Left ventricle myocardium inferior (tissue), 1 donor: Measurements from ENCODE around the gene SDK1. TPM values are rescaled to one million over a fixed set of nuclear protein-coding genes. Genes with fewer than 3 reads are reported as not detected.

Source experiments
- DNase-seq: peaks from one replicate; pipeline ENCODE4 v3.0.0-alpha.2; 2020
- H3K27ac ChIP-seq: fragments of 200-600 bp; replicated peaks from 2 replicates; pipeline ENCODE4 v1.8.0; 2021
- H3K27me3 ChIP-seq: fragments of 200-600 bp; 2 replicates; pipeline ENCODE4 v1.8.0; 2021; ENCODE audit warnings: low read depth
- H3K36me3 ChIP-seq: fragments of 200-600 bp; 2 replicates; pipeline ENCODE4 v1.8.0; 2021
- H3K4me1 ChIP-seq: fragments of 200-600 bp; 2 replicates; pipeline ENCODE4 v1.8.0; 2021
- H3K4me3 ChIP-seq: fragments of 200-600 bp; 2 replicates; pipeline ENCODE4 v1.8.0; 2021; ENCODE audit warnings: mild to moderate bottlenecking, moderate library complexity
- H3K9me3 ChIP-seq: fragments of 200-600 bp; replicated peaks from 2 replicates; pipeline ENCODE4 v1.8.0; 2021
- intact Hi-C: fragments of 100-400 bp; cut with micrococcal nuclease; formaldehyde crosslinking; loops from one replicate; pipeline ENCODE4 v1.11.0; 2022
- total RNA-seq: library from RNA; stranded (reverse); fragmentation: NEBNext Ultra II Directional; extraction: Animal tissue kit (Norgen Biotek cat#: 25700); gene quantifications from one replicate; pipeline ENCODE4 v1.2.1, GENCODE V29; 2021
- TF ChIP-seq, protein P1 (sequence below): fragments of 200-600 bp; IDR thresholded peaks from 2 replicates; pipeline ENCODE4 v1.8.0; 2021; ENCODE audit warnings: antibody characterized with exemption, mild to moderate bottlenecking, borderline replicate concordance
- donor health status: DM: no; HTN: yes; CAD: no; lungs with severe emphysema.

The SDK1 gene
- total RNA-seq, 1 donor from 2014 or later, result 1.3 TPM

GRCh38 chr7:3594901-3595300 lies 293.8 kb downstream of the SDK1 start:
- H3K9me3 ChIP-seq, result no peaks in the 10 kb centered on the region
- H3K27me3 ChIP-seq, result no peaks in the 10 kb centered on the region
- intact Hi-C loops, result no loop called here
- no peak for DNase-seq
- TF ChIP-seq, protein P1, sequence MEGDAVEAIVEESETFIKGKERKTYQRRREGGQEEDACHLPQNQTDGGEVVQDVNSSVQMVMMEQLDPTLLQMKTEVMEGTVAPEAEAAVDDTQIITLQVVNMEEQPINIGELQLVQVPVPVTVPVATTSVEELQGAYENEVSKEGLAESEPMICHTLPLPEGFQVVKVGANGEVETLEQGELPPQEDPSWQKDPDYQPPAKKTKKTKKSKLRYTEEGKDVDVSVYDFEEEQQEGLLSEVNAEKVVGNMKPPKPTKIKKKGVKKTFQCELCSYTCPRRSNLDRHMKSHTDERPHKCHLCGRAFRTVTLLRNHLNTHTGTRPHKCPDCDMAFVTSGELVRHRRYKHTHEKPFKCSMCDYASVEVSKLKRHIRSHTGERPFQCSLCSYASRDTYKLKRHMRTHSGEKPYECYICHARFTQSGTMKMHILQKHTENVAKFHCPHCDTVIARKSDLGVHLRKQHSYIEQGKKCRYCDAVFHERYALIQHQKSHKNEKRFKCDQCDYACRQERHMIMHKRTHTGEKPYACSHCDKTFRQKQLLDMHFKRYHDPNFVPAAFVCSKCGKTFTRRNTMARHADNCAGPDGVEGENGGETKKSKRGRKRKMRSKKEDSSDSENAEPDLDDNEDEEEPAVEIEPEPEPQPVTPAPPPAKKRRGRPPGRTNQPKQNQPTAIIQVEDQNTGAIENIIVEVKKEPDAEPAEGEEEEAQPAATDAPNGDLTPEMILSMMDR, result no peak
- no peak overlapping the region for H3K4me3 ChIP-seq
- no peaks in the 10 kb centered on the region for H3K36me3 ChIP-seq
- no peaks in the 10 kb centered on the region for H3K4me1 ChIP-seq
- no peak overlapping the region for H3K27ac ChIP-seq

DNA sequence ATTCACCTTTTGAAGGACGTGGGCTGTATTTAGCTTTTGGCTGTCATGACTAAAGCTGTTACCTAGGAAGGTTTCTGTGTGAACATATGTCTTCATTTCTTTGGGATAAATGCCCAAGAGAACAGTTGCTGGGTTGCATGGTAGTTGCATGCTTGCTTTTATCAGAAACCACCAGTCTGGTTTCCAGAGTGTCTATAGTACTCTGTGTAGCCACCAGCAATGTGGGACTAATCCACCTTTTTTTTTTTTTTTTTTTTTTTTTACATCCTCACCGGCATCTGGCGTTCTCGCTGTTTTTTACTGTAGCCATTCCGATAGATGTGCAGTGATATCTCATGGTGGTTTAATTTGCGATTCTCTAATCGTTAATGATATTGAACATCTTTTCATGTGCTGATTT lies 297.8 kb downstream of the SDK1 start:
- no peak for DNase-seq
- intact Hi-C loops, result no loop called here
- H3K4me1 ChIP-seq, result no peaks in the 10 kb centered on the region
- TF ChIP-seq, protein P1, result no peak
- no peak overlapping the region for H3K4me3 ChIP-seq
- H3K9me3 ChIP-seq, result peaks cover 12% of the 10 kb centered on the region
- H3K36me3 ChIP-seq, result no peaks in the 10 kb centered on the region
- no peaks in the 10 kb centered on the region for H3K27me3 ChIP-seq
- no peak overlapping the region for H3K27ac ChIP-seq

DNA sequence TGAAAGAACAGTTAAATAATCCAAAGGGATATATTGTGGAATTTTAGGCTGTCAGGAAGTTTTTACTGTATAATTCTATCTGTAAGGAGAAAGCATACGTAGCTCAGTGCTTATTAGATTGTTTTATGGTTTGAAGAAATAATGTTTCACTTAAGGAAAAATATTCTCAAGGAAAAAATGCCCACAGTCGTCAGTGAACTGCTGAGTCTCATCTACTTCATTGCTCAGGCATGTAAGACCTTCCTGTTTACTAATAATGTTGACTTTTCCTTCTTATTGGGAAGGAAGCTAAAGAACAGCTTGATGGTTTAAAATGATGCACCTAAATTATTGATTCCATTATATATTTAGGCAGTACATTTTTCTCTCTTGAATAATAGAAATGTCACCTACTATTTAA lies 304.2 kb downstream of the SDK1 start:
- no peak for DNase-seq

DNA sequence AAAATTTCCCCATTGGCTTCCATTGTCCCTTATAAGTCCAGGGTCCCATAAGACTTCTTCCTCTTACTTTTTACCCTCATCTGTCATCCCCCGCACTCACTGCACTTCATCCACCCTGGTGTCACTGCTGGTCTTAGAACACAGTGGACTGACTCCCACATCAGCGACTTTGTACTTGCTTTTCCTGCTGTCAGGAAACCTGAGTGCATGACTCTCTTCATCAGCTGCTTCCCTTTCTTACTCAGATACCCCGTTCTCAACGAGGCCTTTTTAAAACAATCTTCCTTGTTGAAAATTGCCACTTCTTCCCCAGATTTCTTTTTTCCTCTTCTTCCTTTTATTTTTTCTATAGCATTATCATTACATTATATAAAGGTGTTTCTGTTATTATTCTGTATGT lies 305.4 kb downstream of the SDK1 start:
- no peak overlapping the region for H3K27ac ChIP-seq
- no peaks in the 10 kb centered on the region for H3K27me3 ChIP-seq
- H3K4me3 ChIP-seq, result no peak overlapping the region
- H3K36me3 ChIP-seq, result no peaks in the 10 kb centered on the region
- intact Hi-C loops, result no loop called here
- H3K9me3 ChIP-seq, result peaks cover 22% of the 10 kb centered on the region
- no peak for DNase-seq
- TF ChIP-seq, protein P1, result no peak
- no peaks in the 10 kb centered on the region for H3K4me1 ChIP-seq

More for the DNA sequence above, 304.2 kb downstream of the SDK1 start:
- Histone ChIP-seq H3K36me3 (no peaks in the 10 kb centered on the region), H3K27me3 (no peaks in the 10 kb centered on the region), H3K9me3 (peaks cover 22% of the 10 kb centered on the region), H3K4me1 (no peaks in the 10 kb centered on the region), H3K27ac (no peak overlapping the region), H3K4me3 (no peak overlapping the region)
- TF ChIP-seq, protein P1, result no peak
- intact Hi-C loops, result no loop called here

DNA sequence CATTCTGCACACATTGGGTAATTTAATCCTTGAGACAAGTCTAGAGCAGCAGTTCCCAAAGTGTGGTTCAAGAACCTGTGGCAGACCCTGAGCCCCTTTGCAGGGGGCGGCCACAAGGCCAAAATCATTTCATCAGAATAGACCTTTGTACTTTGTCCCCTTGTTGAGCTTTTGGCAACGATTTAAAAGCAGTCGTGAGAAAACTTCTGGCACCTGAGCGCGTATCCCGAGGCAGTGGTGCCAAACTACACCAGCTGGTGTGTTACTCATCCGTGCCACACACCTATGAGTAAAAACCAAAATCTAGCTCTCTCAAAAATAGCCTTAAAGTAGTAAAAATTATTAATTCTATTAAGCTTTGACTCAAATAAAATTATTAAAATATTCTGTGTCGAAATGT lies 306.8 kb downstream of the SDK1 start:
- no peaks in the 10 kb centered on the region for H3K27me3 ChIP-seq
- no peak overlapping the region for H3K27ac ChIP-seq
- no peak for DNase-seq
- H3K9me3 ChIP-seq, result peaks cover 15% of the 10 kb centered on the region
- no peaks in the 10 kb centered on the region for H3K36me3 ChIP-seq
- TF ChIP-seq, protein P1, result no peak
- no peak overlapping the region for H3K4me3 ChIP-seq
- intact Hi-C loops, result no loop called here
- H3K4me1 ChIP-seq, result no peaks in the 10 kb centered on the region

DNA sequence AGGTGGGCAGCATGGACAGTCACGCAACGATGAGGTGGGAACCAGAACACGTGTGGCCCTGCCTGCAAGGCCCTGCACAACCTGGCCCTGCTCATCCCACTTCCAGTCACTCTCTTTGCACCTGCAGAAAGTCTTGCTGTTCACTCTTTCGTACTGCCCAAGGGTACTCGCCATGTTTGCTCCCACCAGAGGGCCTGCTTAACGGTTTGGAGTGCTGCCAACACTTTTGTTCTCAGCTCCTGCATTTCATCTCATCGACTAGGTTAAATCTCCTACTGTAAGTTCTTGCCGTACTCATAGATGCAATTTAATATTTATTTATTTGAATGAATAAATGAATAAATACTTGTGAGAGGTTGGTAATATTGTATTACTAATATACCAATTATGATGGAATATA lies 315.3 kb downstream of the SDK1 start:
- DNase-seq, result no peak
- H3K36me3 ChIP-seq, result no peaks in the 10 kb centered on the region
- H3K27ac ChIP-seq, result no peak overlapping the region
- TF ChIP-seq, protein P1, result no peak
- peaks cover 9% of the 10 kb centered on the region for H3K9me3 ChIP-seq
- no peak overlapping the region for H3K4me3 ChIP-seq
- no peaks in the 10 kb centered on the region for H3K27me3 ChIP-seq
- H3K4me1 ChIP-seq, result no peaks in the 10 kb centered on the region
- intact Hi-C loops, result no loop called here
